CD8-positive, alpha-beta memory T cell (primary cell): Measurements from ENCODE around the gene SERHL2. TPM values are rescaled to one million over a fixed set of nuclear protein-coding genes. Genes with fewer than 3 reads are reported as not detected.
"Not testable (repeated sequence)": the region's sequence is repeated elsewhere in the genome, so short reads cannot be mapped to it uniquely, and the experiment has no call there.

ENCODE experiments used
- CTCF ChIA-PET: fragments of 350-600 bp; sonication (Branson Sonifier 250); formaldehyde crosslinking; loops from one replicate; lab custom pipeline; 2021; ENCODE audit warnings: antibody characterized with exemption; lab: Charles Lee
- POLR2A ChIA-PET: fragments of 350-600 bp; sonication (Branson Sonifier 250); formaldehyde crosslinking; loops from one replicate; lab custom pipeline; 2021; ENCODE audit warnings: antibody characterized with exemption; lab: Charles Lee
- DNase-seq, 5 donors: peaks; one replicate each; pipeline versions ENCODE4 v3.0.0 to v3.0.0-alpha.2; 2020 to 2022; ENCODE audit warnings: mixed read lengths in 1 of 5
- H3K27ac ChIP-seq: one replicate; pipeline ENCODE4 v1.7.0; 2013; ENCODE audit warnings: low read depth, mild to moderate bottlenecking, low read length, moderate library complexity
- H3K27me3 ChIP-seq: 2 replicates; pipeline ENCODE4 v1.7.0; 2013; ENCODE audit warnings: low read length, mild to moderate bottlenecking; ENCODE audit not compliant: insufficient read depth, poor library complexity, severe bottlenecking
- H3K36me3 ChIP-seq: 2 replicates; pipeline ENCODE4 v1.7.0; 2013; ENCODE audit warnings: mild to moderate bottlenecking, low read length, moderate library complexity; ENCODE audit not compliant: insufficient read depth
- H3K4me1 ChIP-seq: 2 replicates; pipeline ENCODE4 v1.7.0; 2013; ENCODE audit warnings: mild to moderate bottlenecking, low read length, moderate library complexity; ENCODE audit not compliant: insufficient read depth
- H3K4me3 ChIP-seq: 2 replicates; pipeline ENCODE4 v1.7.0; 2013; ENCODE audit warnings: mild to moderate bottlenecking, low read length
- H3K9me3 ChIP-seq: 2 replicates; pipeline ENCODE4 v1.7.0; 2013; ENCODE audit warnings: mild to moderate bottlenecking, low read length
- H3K27ac Mint-ChIP-seq, 8 donors: one replicate each; pipeline ENCODE4 v1.8.0; 2020 to 2021; ENCODE audit warnings: mixed read lengths in 8 of 8, mild to moderate bottlenecking in 6 of 8, inconsistent platforms in 3 of 8, moderate library complexity in 3 of 8
- H3K27me3 Mint-ChIP-seq, 2 donors: one replicate each; pipeline ENCODE4 v1.8.0; 2020 to 2021; ENCODE audit warnings: mixed read lengths in 2 of 2, mild to moderate bottlenecking in 1 of 2, moderate library complexity in 1 of 2
- H3K36me3 Mint-ChIP-seq, 3 donors: one replicate each; pipeline ENCODE4 v1.8.0; 2020 to 2021; ENCODE audit warnings: mixed read lengths in 3 of 3, inconsistent platforms in 1 of 3, mild to moderate bottlenecking in 1 of 3
- H3K4me1 Mint-ChIP-seq, 3 donors: one replicate each; pipeline ENCODE4 v1.8.0; 2020 to 2021; ENCODE audit warnings: mixed read lengths in 3 of 3, inconsistent platforms in 1 of 3, mild to moderate bottlenecking in 1 of 3
- H3K4me3 Mint-ChIP-seq, 7 donors: one replicate each; pipeline ENCODE4 v1.8.0; 2020 to 2021; ENCODE audit warnings: mixed read lengths in 7 of 7, mild to moderate bottlenecking in 6 of 7, moderate library complexity in 4 of 7, inconsistent platforms in 2 of 7
- H3K9me3 Mint-ChIP-seq, 5 donors: one replicate each; pipeline ENCODE4 v1.8.0; 2020 to 2022; ENCODE audit warnings: mixed read lengths in 5 of 5, mild to moderate bottlenecking in 3 of 5, moderate library complexity in 2 of 5, inconsistent platforms in 1 of 5
- polyA plus RNA-seq: library from polyadenylated mRNA; unstranded; fragments of 300-500 nt; fragmentation: Illumina TruSeq; gene quantifications from one replicate; pipeline ENCODE4 v1.2.3, GENCODE V29; 2021
- total RNA-seq, 2 experiments: library from RNA; stranded (reverse); gene quantifications; one replicate each; pipeline ENCODE4 v1.2.3, GENCODE V29; 2021

The SERHL2 gene
- total and polyA plus RNA-seq, 3 experiments from 2014 or later: 0.60 to 1.4 (median 1.3) TPM

DNA sequence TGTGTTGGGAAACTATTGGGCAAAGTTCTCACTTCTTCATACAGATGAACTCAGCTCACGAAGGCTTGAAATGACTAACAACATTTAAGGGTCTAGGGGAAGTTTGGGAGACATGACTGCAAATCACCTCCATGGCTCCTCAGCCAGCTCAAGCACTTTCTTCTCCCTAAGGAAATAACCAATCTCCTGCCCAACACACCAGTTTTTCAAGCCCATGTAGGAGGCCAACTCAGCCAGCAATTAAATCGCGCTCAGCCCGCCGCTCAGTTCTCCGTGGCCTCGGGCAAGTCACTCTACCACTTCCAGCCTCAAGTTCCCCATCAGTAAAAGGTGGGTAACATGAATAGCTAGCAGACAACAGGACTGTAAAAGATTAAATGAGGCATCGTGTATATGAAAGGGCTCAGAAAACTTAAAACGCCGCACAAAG lies 60.1 kb downstream of the SERHL2 start:
- H3K27me3 ChIP-seq: no peaks in the 10 kb centered on the region
- Mint-ChIP-seq H3K36me3 (peaks cover 0 to 52% (median 5%) of the 10 kb centered on the region in 3 donors), H3K27me3 (no peaks in the 10 kb centered on the region), H3K4me1 (peaks cover 51 to 71% (median 60%) of the 10 kb centered on the region in 3 donors), H3K4me3 (peak overlapping the region; percentile 82 to 97 (median 91)), H3K9me3 (no peaks in the 10 kb centered on the region), H3K27ac (peak overlapping the region; percentile 88 to 100 (median 95))
- H3K4me3 ChIP-seq: peak overlapping the region; percentile 63
- H3K36me3 ChIP-seq: peaks cover 4% of the 10 kb centered on the region
- no peaks in the 10 kb centered on the region for H3K9me3 ChIP-seq
- H3K27ac ChIP-seq: peak overlapping the region; percentile 99
- DNase-seq: no peak
- CTCF ChIA-PET: interaction anchor here (1.0 kb wide), 1 partner anchor 10 kb away, joined by 3 read pairs; no protein-coding TSS in a partner anchor
- POLR2A ChIA-PET: interaction anchor here (0.5 to 2.8 kb wide), 5 partner anchors 32 to 574 kb away, joined by 4 to 47 read pairs (median 5); partner anchors contain the start of genes CYB5R3 and NDUFA6
- peaks cover 55% of the 10 kb centered on the region for H3K4me1 ChIP-seq

DNA sequence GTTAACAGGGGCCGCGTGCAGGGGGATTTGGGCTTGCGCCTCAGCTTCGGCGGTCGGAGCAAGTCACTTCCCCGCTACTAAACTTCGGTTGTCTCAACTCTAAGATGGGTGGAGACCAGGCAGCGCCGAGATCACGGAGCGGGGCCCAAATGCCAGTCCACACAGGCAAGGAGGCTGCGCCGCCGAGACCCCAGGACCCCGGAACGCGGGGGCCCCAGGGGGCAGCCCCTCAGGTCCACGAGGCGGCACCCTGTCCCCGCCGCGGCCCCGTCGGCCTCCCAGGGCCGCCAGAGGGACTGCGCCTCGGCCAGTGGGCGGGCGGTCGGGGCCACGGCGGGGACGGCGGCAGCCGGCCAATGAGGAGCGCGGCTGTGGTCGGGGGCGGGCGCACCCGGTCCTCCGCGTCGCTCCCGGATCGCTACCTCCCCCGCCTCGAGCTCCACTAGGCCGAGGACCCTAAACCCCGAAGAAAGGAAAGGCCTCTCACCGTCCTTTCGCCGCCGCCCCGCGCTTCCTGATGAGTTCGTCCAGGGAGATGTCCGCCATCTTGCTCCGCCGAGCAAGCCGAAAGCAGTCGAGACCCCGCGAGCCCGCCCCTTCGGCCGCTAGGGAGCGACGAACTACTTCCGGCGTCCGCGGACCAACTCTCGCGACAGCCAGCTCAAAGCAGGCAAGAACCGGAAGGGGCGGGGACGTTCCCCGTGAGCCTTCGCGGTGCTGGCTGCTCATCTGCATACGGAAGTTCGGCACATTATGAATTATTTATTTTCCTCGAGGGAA lies 60.7 kb downstream of the SERHL2 start, which contains the start of gene POLDIP3:
TSS of gene POLDIP3 (minus strand) at position 572 of the 780 bp plus-strand sequence. CDS start at position 546, 26 bp downstream.
- Histone ChIP-seq H3K9me3 (no peaks in the 10 kb centered on the region), H3K27ac (peak within 1 kb of the TSS; percentile 99), H3K27me3 (no peaks in the 10 kb centered on the region), H3K36me3 (peaks cover 4% of the 10 kb centered on the region), H3K4me1 (peaks cover 49% of the 10 kb centered on the region), H3K4me3 (peak within 1 kb of the TSS; percentile 63)
- Mint-ChIP-seq H3K4me3 (peak within 1 kb of the TSS; percentile 82 to 99 (median 96)), H3K27me3 (no peaks in the 10 kb centered on the region), H3K36me3 (peaks cover 0 to 53% (median 5%) of the 10 kb centered on the region in 3 donors), H3K27ac (peak within 1 kb of the TSS; percentile 99 to 100 (median 100)), H3K4me1 (peaks cover 49 to 65% (median 57%) of the 10 kb centered on the region in 3 donors), H3K9me3 (no peaks in the 10 kb centered on the region)
- peak; percentile 98 to 100 (median 99) for DNase-seq
- CTCF ChIA-PET: interaction anchor here (1.0 to 1.5 kb wide), 2 partner anchors 9 to 242 kb away, joined by 3 to 4 read pairs; partner anchors contain the start of gene ARFGAP3
- POLR2A ChIA-PET: interaction anchor here (0.6 to 2.8 kb wide), 10 partner anchors 19 to 1390 kb away, joined by 3 to 47 read pairs (median 5); partner anchors contain the start of genes CCDC134, CYB5R3 and NDUFA6

DNA sequence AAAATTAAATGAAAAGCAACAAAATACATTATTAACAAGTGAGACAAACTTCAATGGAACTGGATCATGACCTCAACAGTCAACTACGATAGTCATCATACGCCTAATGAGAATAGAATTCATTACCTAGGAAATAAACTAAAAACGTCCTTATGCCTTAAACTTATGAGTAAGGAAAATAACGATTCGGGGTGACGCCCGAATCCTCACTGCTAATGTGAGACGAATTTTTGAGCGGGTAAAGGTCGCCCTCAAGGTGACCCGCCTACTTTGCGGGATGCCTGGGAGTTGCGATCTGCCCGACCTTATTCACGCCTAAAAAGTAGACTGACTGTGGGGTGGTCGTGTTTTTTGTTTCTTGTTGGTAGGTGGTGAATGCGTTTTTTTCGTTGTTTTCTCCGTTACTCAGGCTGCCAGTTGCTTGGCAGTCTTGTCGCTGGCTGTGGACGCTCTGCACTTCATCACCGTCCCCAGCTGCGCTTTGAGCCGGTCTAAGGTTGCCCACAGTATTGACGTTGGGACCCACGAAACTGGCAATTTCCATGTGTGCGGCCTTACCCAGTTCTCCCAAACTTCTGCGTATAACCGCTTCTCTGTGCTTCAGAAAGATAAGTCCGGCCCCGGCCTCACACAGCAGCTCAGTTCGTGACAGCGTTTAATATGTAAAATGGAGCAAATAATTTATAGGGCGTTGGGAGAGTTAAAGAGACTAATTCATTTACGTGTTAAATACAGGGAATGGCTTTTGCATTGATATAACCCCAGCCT lies 61.5 kb downstream of the SERHL2 start:
- Histone ChIP-seq H3K27ac (peak overlapping the region; percentile 99), H3K4me1 (peaks cover 42% of the 10 kb centered on the region), H3K36me3 (peaks cover 4% of the 10 kb centered on the region), H3K9me3 (no peaks in the 10 kb centered on the region), H3K4me3 (peak overlapping the region; percentile 63), H3K27me3 (no peaks in the 10 kb centered on the region)
- DNase-seq: peak; percentile 72 to 95 (median 90)
- POLR2A ChIA-PET: interaction anchor here (0.6 to 2.8 kb wide), 13 partner anchors 19 to 1391 kb away, joined by 3 to 47 read pairs (median 5); partner anchors contain the start of genes CCDC134, CYB5R3 and NDUFA6
- Mint-ChIP-seq H3K27ac (peak overlapping the region; percentile 99 to 100 (median 100)), H3K27me3 (no peaks in the 10 kb centered on the region), H3K36me3 (peaks cover 0 to 50% (median 5%) of the 10 kb centered on the region in 3 donors), H3K4me3 (peak overlapping the region; percentile 78 to 99 (median 96)), H3K4me1 (peaks cover 44 to 58% (median 49%) of the 10 kb centered on the region in 3 donors), H3K9me3 (no peaks in the 10 kb centered on the region)
- CTCF ChIA-PET: interaction anchor here (1.5 kb wide), 1 partner anchor 241 kb away, joined by 4 read pairs; the partner anchor contains the start of gene ARFGAP3

DNA sequence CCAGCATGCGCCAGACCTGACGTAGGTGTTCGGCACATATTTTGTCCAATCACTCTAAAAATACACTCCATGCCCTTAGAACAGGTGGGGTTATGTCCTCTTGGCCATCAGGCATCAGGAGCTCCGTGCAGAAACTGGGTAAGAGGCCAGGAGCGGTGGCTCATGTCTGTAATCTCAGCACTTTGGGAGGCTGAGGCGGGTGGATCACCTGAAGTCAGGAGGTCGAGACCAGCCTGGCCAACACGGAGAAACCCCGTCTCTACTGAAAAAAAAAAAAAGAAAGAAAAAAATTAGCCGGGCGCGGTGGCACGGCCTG lies 62.1 kb downstream of the SERHL2 start:
- Mint-ChIP-seq H3K4me1 (peaks cover 41 to 52% (median 43%) of the 10 kb centered on the region in 3 donors), H3K36me3 (peaks cover 0 to 46% (median 5%) of the 10 kb centered on the region in 3 donors), H3K4me3 (peak overlapping the region; percentile 78 to 99 (median 96)), H3K27ac (peak overlapping the region; percentile 99 to 100 (median 100))
- not testable (repeated sequence) for DNase-seq, H3K9me3 Mint-ChIP-seq, H3K9me3 ChIP-seq, H3K27me3 Mint-ChIP-seq, H3K27me3 ChIP-seq, H3K36me3 ChIP-seq
- POLR2A ChIA-PET: interaction anchor here (0.7 to 2.8 kb wide), 5 partner anchors 33 to 815 kb away, joined by 3 to 47 read pairs (median 5); partner anchors contain the start of genes CCDC134 and CYB5R3
- H3K4me1 ChIP-seq: peaks cover 36% of the 10 kb centered on the region
- H3K27ac ChIP-seq: peak overlapping the region; percentile 99
- CTCF ChIA-PET: interaction anchor here (1.5 kb wide), 1 partner anchor 241 kb away, joined by 4 read pairs; the partner anchor contains the start of gene ARFGAP3
- peak overlapping the region; percentile 63 for H3K4me3 ChIP-seq

DNA sequence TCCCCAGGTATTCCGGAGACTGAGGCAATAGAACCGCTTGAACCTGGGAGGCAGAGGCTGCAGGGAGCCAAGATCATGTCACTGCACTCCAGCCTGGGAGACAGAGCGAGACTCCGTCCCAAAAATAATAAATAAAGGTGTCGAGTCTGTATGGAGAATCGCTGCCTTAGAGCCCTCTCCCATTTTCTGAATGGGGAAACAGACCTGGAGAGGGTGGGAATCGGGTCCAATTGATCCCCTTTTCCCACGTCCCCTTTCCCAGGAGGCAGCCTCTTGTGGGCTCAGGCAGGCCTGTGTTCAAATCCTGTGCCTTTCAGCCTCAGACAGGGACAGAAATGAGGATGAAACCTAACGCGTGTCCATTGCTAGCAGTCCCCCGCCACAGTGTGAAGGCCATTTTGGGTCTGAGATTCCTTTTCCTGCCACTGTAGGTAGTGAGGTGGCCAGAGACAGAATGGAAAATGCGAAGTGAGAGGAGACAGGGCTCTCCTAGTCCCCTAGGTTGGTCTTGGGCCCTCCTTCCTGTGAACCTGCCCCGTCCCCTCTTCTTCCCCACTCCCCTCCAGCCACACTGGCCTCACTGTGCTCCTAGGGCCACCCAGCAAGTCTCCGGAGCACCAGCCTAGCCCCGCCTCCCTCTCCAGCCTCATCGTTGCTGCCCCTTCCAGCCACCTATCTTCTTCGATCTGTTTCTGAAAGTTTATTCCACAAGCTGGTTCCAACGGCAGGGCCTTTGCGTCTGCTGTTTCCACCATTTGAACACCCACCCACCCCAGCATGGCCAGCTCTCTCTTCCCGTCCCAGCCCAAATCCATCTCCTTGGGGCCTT lies 63.6 kb downstream of the SERHL2 start:
- Mint-ChIP-seq H3K36me3 (peaks cover 0 to 39% (median 2%) of the 10 kb centered on the region in 3 donors), H3K4me3 (peak overlapping the region in 3 of 7 donors; percentile 7 to 31 (median 29)), H3K27ac (peak overlapping the region; percentile 47 to 89 (median 62)), H3K27me3 (no peaks in the 10 kb centered on the region), H3K4me1 (peaks cover 32 to 42% (median 33%) of the 10 kb centered on the region in 3 donors), H3K9me3 (no peaks in the 10 kb centered on the region)
- Histone ChIP-seq H3K9me3 (no peaks in the 10 kb centered on the region), H3K27me3 (no peaks in the 10 kb centered on the region), H3K4me3 (no peak overlapping the region), H3K27ac (no peak overlapping the region), H3K36me3 (no peaks in the 10 kb centered on the region), H3K4me1 (peaks cover 24% of the 10 kb centered on the region)
- POLR2A ChIA-PET: no interaction called here
- CTCF ChIA-PET: no interaction called here
- no peak for DNase-seq

DNA sequence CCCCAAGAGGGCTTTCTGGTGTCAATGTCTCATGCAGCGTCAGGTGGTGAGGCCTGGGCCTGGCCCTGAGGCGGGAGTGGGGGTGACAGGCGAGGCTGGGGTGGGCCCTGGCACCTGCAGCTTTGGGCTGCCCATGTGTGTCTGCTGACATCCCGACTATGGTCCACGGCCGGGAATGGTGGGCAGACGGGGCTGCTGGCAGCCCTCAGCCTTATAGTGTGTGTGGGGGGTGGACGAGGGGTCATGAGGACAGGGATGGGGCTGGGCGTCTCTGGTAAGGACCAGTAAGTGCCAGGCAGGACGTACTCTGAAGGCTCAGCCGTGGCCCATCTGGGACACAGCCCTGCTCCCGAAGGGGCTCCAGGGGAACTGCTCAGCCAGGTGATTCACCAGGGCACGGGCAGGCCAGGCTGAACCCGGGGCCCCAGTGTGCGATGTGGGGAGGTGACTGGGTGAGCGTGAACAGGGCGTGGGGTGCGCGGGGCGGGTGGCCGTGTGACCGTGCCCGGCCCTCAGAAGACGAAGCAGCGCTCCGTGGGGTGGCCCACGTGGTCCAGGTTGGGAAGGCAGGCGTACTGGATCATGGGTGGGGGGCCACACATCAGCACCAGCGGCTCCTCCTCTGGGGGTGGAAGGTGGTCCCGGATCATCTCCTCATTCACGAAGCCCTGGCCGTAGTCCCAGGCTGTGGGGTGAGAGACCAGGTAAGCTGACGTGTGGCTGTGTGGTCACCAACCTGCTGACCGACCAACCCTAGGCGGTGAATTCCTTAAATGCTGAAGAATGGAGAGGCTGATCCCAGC lies 65.7 kb downstream of the SERHL2 start:
- peaks cover 0 to 43% (median 2%) of the 10 kb centered on the region in 3 donors for H3K36me3 Mint-ChIP-seq
- no peaks in the 10 kb centered on the region for H3K9me3 ChIP-seq

More for the DNA sequence above, 65.7 kb downstream of the SERHL2 start:
- no peak overlapping the region for H3K4me3 Mint-ChIP-seq
- H3K4me1 Mint-ChIP-seq: peaks cover 15 to 24% (median 18%) of the 10 kb centered on the region in 3 donors
- Histone ChIP-seq H3K4me1 (peaks cover 7% of the 10 kb centered on the region), H3K27me3 (no peaks in the 10 kb centered on the region), H3K27ac (no peak overlapping the region), H3K4me3 (no peak overlapping the region), H3K36me3 (no peaks in the 10 kb centered on the region)
- ChIA-PET CTCF (interaction anchor here (0.7 to 1.2 kb wide), 3 partner anchors 460 to 620 kb away, joined by 3 read pairs; no protein-coding TSS in a partner anchor), POLR2A (no interaction called here)
- no peaks in the 10 kb centered on the region for H3K9me3 Mint-ChIP-seq
- DNase-seq: no peak
- no peaks in the 10 kb centered on the region for H3K27me3 Mint-ChIP-seq
- peak overlapping the region in 1 of 8 donors; percentile 61 for H3K27ac Mint-ChIP-seq
